GM21447 (cell line): Measurements from ENCODE around the gene TADA2B.

Source experiments
- ATAC-seq: cut with Tn5 transposase; IDR thresholded peaks from one replicate; pipeline ENCODE4 v1.9.1; 2021; ENCODE audit not compliant: unreplicated experiment

Gene TADA2B

GRCh38 chr4:7017446-7018048 lies 25.6 kb upstream of the TADA2B start:
- ATAC-seq = no peak

GRCh38 chr4:7018281-7018680 lies 24.9 kb upstream of the TADA2B start:
- ATAC-seq = no peak

GRCh38 chr4:7019367-7019766 lies 23.8 kb upstream of the TADA2B start:
- no peak for ATAC-seq

- ATAC-seq = no peak
Measured at GRCh38 chr4:7020290-7020689, 22.9 kb upstream of the TADA2B start.

GRCh38 chr4:7020856-7021255 lies 22.3 kb upstream of the TADA2B start:
- no peak for ATAC-seq

GRCh38 chr4:7021355-7021754 lies 21.8 kb upstream of the TADA2B start:
- ATAC-seq = no peak

GRCh38 chr4:7021930-7022664 lies 21.1 kb upstream of the TADA2B start:
- no peak for ATAC-seq

GRCh38 chr4:7023486-7023885 lies 19.7 kb upstream of the TADA2B start:
- ATAC-seq = no peak

GRCh38 chr4:7023901-7024300 lies 19.3 kb upstream of the TADA2B start:
- ATAC-seq = no peak

- no peak for ATAC-seq
Measured at GRCh38 chr4:7024336-7024890, 18.8 kb upstream of the TADA2B start.

GRCh38 chr4:7025040-7025602 lies 18.1 kb upstream of the TADA2B start:
- no peak for ATAC-seq

GRCh38 chr4:7026107-7026506 lies 17.1 kb upstream of the TADA2B start:
- no peak for ATAC-seq

GRCh38 chr4:7027284-7027683 lies 15.9 kb upstream of the TADA2B start:
- no peak for ATAC-seq

- no peak for ATAC-seq
Measured at GRCh38 chr4:7027913-7028312, 15.3 kb upstream of the TADA2B start.

GRCh38 chr4:7029212-7029611 lies 14.0 kb upstream of the TADA2B start:
- ATAC-seq = no peak

GRCh38 chr4:7029921-7030320 lies 13.3 kb upstream of the TADA2B start:
- no peak for ATAC-seq

- ATAC-seq = no peak
Measured at GRCh38 chr4:7030856-7031255, 12.3 kb upstream of the TADA2B start.

- no peak for ATAC-seq
Measured at GRCh38 chr4:7031558-7032449, 11.4 kb upstream of the TADA2B start.

- ATAC-seq = no peak
Measured at GRCh38 chr4:7032596-7032995, 10.6 kb upstream of the TADA2B start.

- no peak for ATAC-seq
Measured at GRCh38 chr4:7034262-7035081, 8.7 kb upstream of the TADA2B start.
